GM15510 (cell line): Measurements from ENCODE around the gene CACNG8.

Experiments
- POLR2A ChIP-seq: IDR thresholded peaks from 3 replicates; pipeline ENCODE4 v1.6.1; 2011; ENCODE audit warnings: borderline replicate concordance; ENCODE audit not compliant: insufficient read length; ENCODE audit errors: extremely low read depth

CACNG8 gene

GRCh38 chr19:53962887-53963431, at the start of gene CACNG8:
Gene CACNG8 (plus strand): TSS chr19:53962937.
- no peak for TF ChIP-seq POLR2A

GRCh38 chr19:53915000-53915399, 47.7 kb upstream of the CACNG8 start:
- no peak for TF ChIP-seq POLR2A

DNA sequence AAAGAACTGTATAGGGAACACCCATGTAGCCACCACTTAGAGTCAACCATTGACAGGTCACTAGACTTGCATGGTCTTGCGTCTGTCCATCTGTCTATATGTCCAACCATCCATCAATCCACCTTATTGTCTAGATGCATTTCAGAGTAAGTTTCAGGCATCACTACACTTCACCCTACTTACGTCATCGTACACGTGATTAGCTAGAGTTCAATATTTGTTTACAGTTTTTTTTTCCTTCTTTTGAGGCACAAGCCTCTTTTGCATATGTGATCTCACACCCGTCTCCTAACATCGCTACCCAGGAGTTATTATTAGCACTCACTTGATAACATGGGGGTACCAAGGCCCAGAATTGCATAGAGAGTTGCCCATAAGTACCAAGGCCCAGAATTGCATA, 46.7 kb upstream of the CACNG8 start:
- no peak for TF ChIP-seq POLR2A

DNA sequence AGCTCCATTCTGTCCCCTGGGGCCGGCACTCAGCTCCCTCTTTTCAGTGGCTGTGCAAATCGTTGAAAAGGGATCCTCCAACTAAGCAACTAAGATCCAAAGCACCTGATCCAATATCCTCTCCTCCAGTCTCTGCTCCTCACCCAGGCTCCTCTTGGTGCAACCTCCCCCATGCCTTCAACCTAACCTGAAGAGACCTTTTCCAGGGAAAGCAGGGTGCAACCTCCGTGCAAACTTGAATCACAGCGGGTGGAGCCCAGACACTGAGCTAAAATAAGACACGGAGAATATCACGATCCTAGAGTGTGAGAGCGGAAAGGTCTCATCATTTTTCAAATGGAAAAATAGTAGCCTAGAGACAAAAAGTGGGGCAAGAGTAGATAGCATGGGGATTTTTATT, 45.4 kb upstream of the CACNG8 start:
- TF ChIP-seq POLR2A: no peak

DNA sequence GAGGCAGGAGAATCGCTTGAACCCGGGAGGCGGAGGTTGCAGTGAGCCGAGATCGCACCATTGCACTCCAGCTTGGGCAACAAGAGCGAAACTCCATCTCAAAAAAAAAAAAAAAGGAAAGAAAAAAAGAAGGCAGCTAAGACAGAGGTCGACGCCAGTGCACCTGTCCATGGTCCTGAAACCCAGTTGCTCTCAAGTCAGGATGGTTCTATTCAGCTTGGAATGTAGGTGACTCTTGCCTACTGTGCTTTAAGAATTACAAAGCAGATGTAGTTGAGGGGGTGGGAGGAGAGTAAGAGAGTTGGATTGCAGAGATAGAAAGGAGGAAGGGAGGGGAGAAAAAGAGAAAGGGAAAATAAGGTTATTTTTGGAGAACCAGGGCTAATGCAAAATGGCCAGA, 35.0 kb upstream of the CACNG8 start:
- TF ChIP-seq POLR2A: no peak

DNA sequence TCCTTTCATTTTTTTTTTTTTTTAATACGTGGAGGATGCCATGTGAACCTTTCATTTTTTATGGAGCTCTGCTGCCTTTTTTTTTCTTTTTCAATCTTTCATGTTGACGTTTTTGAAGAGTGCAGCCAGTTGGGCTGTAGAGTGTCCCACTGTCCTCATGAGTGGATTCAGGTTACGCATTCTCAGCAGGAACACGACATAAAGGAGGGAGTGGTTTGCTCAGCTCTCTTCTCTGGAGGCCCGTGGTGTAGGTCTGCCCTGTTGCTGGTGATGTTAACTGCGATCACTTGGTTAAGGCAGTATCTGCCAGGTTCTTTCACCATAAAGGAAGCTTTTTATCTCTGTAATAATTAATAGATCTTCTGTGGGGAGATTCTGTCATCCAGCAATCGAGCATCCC, 26.7 kb upstream of the CACNG8 start:
- no peak for TF ChIP-seq POLR2A

- TF ChIP-seq POLR2A: no peak
Observed at GRCh38 chr19:53942001-53942786, 20.5 kb upstream of the CACNG8 start.

GRCh38 chr19:53944416-53944815, 18.3 kb upstream of the CACNG8 start:
- no peak for TF ChIP-seq POLR2A

- TF ChIP-seq POLR2A: no peak
Observed at GRCh38 chr19:53944933-53945332, 17.8 kb upstream of the CACNG8 start.

- TF ChIP-seq POLR2A: no peak
Observed at GRCh38 chr19:53945441-53945840, 17.3 kb upstream of the CACNG8 start.

- TF ChIP-seq POLR2A: no peak
Observed at GRCh38 chr19:53945998-53946397, 16.7 kb upstream of the CACNG8 start.

DNA sequence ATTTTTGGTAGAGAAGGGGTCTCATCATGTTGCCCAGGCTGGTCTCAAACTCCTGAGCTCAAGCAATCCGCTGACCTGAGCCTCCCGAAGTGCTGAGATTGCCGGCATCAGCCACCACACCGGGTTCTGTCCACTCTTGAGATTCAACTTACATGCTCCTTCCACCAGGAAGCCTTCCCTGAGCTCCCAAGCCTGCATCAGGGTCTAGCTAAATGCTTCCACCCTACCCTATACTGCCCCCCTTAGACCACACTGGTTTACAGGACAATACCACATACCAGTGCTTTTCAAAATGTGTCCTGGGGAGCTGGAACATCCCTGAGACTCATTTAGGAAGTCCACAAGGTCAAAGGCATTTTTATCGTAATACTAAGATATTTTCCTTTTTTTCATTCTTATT, 15.1 kb upstream of the CACNG8 start:
- no peak for TF ChIP-seq POLR2A

DNA sequence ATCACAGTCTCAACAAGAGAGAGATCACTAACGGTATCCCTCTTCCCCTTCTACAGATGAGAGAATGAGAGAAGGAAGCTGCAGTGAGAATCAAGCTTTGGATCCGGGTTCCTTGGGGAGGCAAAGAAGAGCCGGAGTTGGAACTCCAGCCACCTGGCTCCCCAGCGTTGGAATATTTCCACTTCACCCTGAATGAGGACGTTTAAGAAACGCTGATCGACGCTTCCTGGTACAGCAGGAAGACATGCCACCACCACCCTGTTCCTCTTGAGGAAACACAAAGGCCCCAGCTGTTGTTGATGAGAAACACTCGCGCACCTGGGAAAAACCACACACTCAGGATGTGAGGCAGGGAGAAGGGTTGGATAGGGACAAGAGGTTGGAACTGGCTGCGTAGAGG, 11.3 kb upstream of the CACNG8 start:
- no peak for TF ChIP-seq POLR2A

- no peak for TF ChIP-seq POLR2A
Observed at GRCh38 chr19:53951947-53952346, 10.8 kb upstream of the CACNG8 start.

DNA sequence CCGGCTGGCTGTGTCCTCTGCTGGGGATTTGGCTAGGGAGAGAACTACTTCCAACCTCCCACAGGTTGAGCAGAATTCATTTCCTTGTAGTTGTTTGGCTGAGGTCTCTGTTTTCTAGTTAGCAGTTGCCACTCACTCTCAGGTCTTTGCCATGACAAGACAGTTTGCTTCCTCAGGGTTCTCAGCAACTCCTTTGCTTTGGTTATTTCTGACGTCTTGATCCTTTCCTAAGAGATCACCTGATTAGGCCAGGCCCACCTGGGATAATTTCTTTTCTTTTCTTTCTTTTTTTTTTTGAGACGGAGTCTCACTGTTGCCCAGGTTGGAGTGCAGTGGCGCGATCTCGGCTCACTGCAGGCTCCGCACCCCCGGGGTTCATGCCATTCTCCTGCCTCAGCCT, 9.4 kb upstream of the CACNG8 start:
- TF ChIP-seq POLR2A: no peak

- no peak for TF ChIP-seq POLR2A
Observed at GRCh38 chr19:53957448-53958167, 5.1 kb upstream of the CACNG8 start.
